Natural killer cell (primary cell): ENCODE results near the gene CYYR1. TPM values are rescaled to one million over a fixed set of nuclear protein-coding genes. Genes with fewer than 3 reads are reported as not detected.
A peak's percentile ranks its signal among the peaks of the same experiment; 100 is the strongest.

Source experiments
- ATAC-seq, 3 donors: fragments of 150-1000 bp in 2 of 3; fragments of 200-7000 bp in 1 of 3; cut with Tn5 transposase; 1 replicate in 1 of 3; 2 replicates in 2 of 3; pipeline ENCODE4 v1.10.0; 2021; ENCODE audit warnings: mild to moderate bottlenecking in 2 of 3, moderate library complexity in 2 of 3
- DNase-seq, 2 donors: peaks; one replicate each; pipeline versions ENCODE4 v3.0.0 to v3.0.0-alpha.2; 2013 to 2021; ENCODE audit warnings: mixed read lengths in 1 of 2
- H3K27ac ChIP-seq: one replicate; pipeline ENCODE4 v1.5.1; 2013; ENCODE audit warnings: mild to moderate bottlenecking, low read length
- H3K27me3 ChIP-seq: one replicate; pipeline ENCODE4 v1.6.1; 2013; ENCODE audit warnings: low read length; ENCODE audit not compliant: control insufficient read depth, insufficient read depth
- H3K36me3 ChIP-seq: one replicate; pipeline ENCODE4 v1.6.1; 2013; ENCODE audit warnings: low read length; ENCODE audit not compliant: control insufficient read depth, insufficient read depth
- H3K4me1 ChIP-seq: one replicate; pipeline ENCODE4 v1.6.1; 2013; ENCODE audit warnings: low read length; ENCODE audit not compliant: control insufficient read depth, insufficient read depth
- H3K4me3 ChIP-seq: one replicate; pipeline ENCODE4 v1.5.1; 2013; ENCODE audit warnings: low read length
- H3K9me3 ChIP-seq: one replicate; pipeline ENCODE4 v1.6.1; 2013; ENCODE audit warnings: low read length; ENCODE audit not compliant: control insufficient read depth, insufficient read depth
- H3K27ac Mint-ChIP-seq, 2 donors: one replicate each; pipeline ENCODE4 v1.8.0; 2022; ENCODE audit warnings: mild to moderate bottlenecking in 2 of 2, mixed read lengths in 2 of 2, moderate library complexity in 1 of 2
- H3K27me3 Mint-ChIP-seq, 2 donors: one replicate each; pipeline ENCODE4 v1.8.0; 2022; ENCODE audit warnings: low read depth in 2 of 2, mixed read lengths in 2 of 2
- H3K36me3 Mint-ChIP-seq: one replicate; pipeline ENCODE4 v1.8.0; 2022; ENCODE audit warnings: mixed read lengths
- H3K4me1 Mint-ChIP-seq, 2 donors: one replicate each; pipeline ENCODE4 v1.8.0; 2022; ENCODE audit warnings: mixed read lengths in 2 of 2
- H3K4me3 Mint-ChIP-seq: one replicate; pipeline ENCODE4 v1.8.0; 2022; ENCODE audit warnings: mild to moderate bottlenecking, moderate library complexity, mixed read lengths
- H3K9me3 Mint-ChIP-seq, 2 donors: one replicate each; pipeline ENCODE4 v1.8.0; 2022; ENCODE audit warnings: mixed read lengths in 2 of 2
- CTCF ChIP-seq: fragments of 200-600 bp; IDR thresholded peaks from one replicate; pipeline ENCODE4 v1.8.0; 2022; ENCODE audit warnings: antibody characterized with exemption
- WGBS: methylation state at CpG from one replicate; pipeline ENCODE4 v1.1.7; 2013; ENCODE audit warnings: missing lambda C conversion rate; ENCODE audit not compliant: insufficient coverage; 5-methylcytosine and 5-hydroxymethylcytosine counted together
- intact Hi-C: fragments of 100-400 bp; cut with micrococcal nuclease; formaldehyde crosslinking; loops from one replicate; pipeline ENCODE4 v1.14.2; 2022
- total RNA-seq, 4 donors: library from RNA; stranded (reverse); fragments of 120-200 nt in 1 of 4; gene quantifications; one replicate each; pipeline versions ENCODE4 v1.2.3 to v1.2.4, GENCODE V29; 2013 to 2022

CYYR1 gene
- total RNA-seq: not detected
- 0.05 TPM for total RNA-seq (2013)

DNA sequence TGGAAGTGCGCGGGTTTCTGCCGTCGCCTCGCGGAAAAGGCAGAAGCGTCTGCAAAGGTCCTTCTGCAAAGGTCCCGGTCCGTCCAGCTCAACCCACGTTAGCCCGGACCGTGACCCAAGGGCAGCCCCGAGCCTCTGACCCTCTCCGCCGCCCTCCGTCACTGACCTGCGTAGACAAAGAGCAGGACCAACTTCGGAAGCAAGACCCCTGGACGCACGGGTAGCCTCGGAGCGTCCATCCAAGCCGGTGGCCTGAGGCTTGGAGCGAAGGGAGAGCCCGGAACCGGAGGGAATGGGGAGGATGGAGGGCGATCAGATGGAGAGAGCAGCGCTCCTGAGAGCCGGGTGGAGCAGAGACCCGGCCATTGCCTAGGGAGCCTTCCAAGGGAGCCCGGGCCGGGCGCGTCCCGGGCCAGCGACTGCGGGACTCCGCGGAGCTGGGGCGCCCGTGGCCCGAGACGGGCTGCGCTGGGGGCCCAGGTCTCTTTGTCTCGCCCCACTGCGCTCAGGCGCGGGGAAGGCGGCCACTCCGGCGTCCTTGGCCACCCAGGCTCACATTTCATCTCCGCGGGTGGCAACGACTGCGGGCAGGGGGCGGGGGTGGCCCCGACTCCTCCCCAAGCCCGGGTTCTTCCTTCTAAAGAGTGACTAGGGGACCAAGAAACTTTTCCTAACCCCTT, at the start of gene CYYR1:
TSS of gene CYYR1 (minus strand) at position 585 of the 680 bp plus-strand sequence. CDS start at position 239, 346 bp downstream.
- TF ChIP-seq CTCF: no peak

DNA sequence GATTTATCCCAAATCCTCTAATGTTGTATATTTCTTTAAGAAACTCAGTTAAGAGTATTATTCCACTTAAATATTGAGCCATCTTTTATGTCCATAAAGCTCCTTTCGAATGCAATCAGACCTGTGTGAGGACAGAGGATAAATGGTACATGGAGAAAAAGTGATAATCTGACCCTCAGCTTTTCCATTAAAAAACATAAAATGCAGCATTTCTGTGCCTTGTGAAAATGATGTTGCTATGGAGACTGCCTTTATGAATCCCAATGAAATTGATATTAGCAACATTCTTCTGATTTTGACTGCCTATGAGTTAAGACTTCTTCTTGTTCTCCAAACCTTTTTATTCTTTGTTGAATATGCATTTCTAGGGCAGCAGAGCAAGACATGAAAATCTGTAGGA, 44.1 kb upstream of the CYYR1 start:
- Mint-ChIP-seq H3K27ac (no peak overlapping the region), H3K36me3 (no peaks in the 10 kb centered on the region), H3K4me3 (no peak overlapping the region), H3K27me3 (no peaks in the 10 kb centered on the region), H3K4me1 (no peaks in the 10 kb centered on the region), H3K9me3 (peaks cover 9% of the 10 kb centered on the region in 2 donors)
- no peak for ATAC-seq
- Histone ChIP-seq H3K4me1 (no peaks in the 10 kb centered on the region), H3K27me3 (no peaks in the 10 kb centered on the region), H3K36me3 (no peaks in the 10 kb centered on the region), H3K9me3 (no peaks in the 10 kb centered on the region), H3K4me3 (no peak overlapping the region), H3K27ac (no peak overlapping the region)
- intact Hi-C loops: no loop called here
- no peak for TF ChIP-seq CTCF
- no peak for DNase-seq
- WGBS: no CpG with 5 or more reads among the region's 1 CpG

More for the DNA sequence above, at the start of gene CYYR1:
- Mint-ChIP-seq H3K27ac (no peak within 1 kb of the TSS), H3K4me1 (peaks cover 0 to 4% of the 10 kb centered on the region in 2 donors), H3K4me3 (peak within 1 kb of the TSS; percentile 35), H3K9me3 (peaks cover 4 to 8% of the 10 kb centered on the region in 2 donors), H3K27me3 (peaks cover 17 to 18% of the 10 kb centered on the region in 2 donors), H3K36me3 (peaks cover 14% of the 10 kb centered on the region)
- WGBS: 6% methylated on average over 58 of the region's 58 CpGs
- Histone ChIP-seq H3K27ac (no peak within 1 kb of the TSS), H3K27me3 (peaks cover 7% of the 10 kb centered on the region), H3K4me1 (peaks cover 4% of the 10 kb centered on the region), H3K9me3 (peaks cover 3% of the 10 kb centered on the region), H3K36me3 (no peaks in the 10 kb centered on the region), H3K4me3 (no peak within 1 kb of the TSS)
- ATAC-seq (no peak), DNase-seq (no peak)
- intact Hi-C loops: no loop called here

- intact Hi-C loops: no loop called here
- Histone ChIP-seq H3K27me3 (no peaks in the 10 kb centered on the region), H3K36me3 (no peaks in the 10 kb centered on the region), H3K4me1 (no peaks in the 10 kb centered on the region), H3K4me3 (no peak overlapping the region), H3K27ac (no peak overlapping the region), H3K9me3 (no peaks in the 10 kb centered on the region)
- DNase-seq: no peak
- no peak for TF ChIP-seq CTCF
- no peaks in the 10 kb centered on the region for H3K36me3 Mint-ChIP-seq
- H3K27me3 Mint-ChIP-seq: no peaks in the 10 kb centered on the region
- H3K4me3 Mint-ChIP-seq: no peak overlapping the region
- no peaks in the 10 kb centered on the region for H3K4me1 Mint-ChIP-seq
- ATAC-seq: no peak
- peaks cover 7% of the 10 kb centered on the region in 2 donors for H3K9me3 Mint-ChIP-seq
- WGBS: 100% methylated on average over 1 of the region's 1 CpG
- H3K27ac Mint-ChIP-seq: no peak overlapping the region
Observed at GRCh38 chr21:26614251-26614650, 41.2 kb upstream of the CYYR1 start.

DNA sequence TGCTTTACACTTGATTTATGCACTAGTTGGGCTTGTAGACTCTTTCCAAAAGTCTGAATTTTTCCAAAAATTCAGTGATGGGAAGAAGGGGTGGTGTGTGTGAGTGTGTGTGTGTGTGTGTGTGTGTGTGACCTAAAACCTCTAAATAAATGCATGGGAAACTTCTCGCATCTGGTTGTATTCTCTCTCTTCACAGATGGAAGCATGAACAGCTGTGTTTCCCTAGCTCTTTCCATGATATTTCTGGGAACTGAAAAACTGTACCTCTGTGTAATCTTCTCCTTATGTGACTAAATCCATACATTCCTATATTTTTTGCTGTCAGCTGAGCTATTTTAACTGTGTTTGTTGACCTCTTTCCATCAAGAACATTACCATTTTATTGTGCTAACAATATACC, 26.2 kb upstream of the CYYR1 start:
- no peaks in the 10 kb centered on the region for H3K36me3 Mint-ChIP-seq
- no peak for TF ChIP-seq CTCF
- no peaks in the 10 kb centered on the region for H3K4me1 ChIP-seq
- H3K4me3 Mint-ChIP-seq: no peak overlapping the region
- H3K9me3 Mint-ChIP-seq: peaks cover 0 to 5% of the 10 kb centered on the region in 2 donors
- no peaks in the 10 kb centered on the region for H3K4me1 Mint-ChIP-seq
- no peak overlapping the region for H3K27ac ChIP-seq
- H3K36me3 ChIP-seq: no peaks in the 10 kb centered on the region
- no peaks in the 10 kb centered on the region for H3K27me3 ChIP-seq
- ATAC-seq: no peak
- 100% methylated on average over 1 of the region's 1 CpG for WGBS
- intact Hi-C loops: no loop called here
- H3K9me3 ChIP-seq: no peaks in the 10 kb centered on the region
- no peak overlapping the region for H3K4me3 ChIP-seq
- no peak overlapping the region for H3K27ac Mint-ChIP-seq
- no peaks in the 10 kb centered on the region for H3K27me3 Mint-ChIP-seq
- no peak for DNase-seq
